ENCODE measurements around the gene SYNE2.

SYNE2 gene

DNA sequence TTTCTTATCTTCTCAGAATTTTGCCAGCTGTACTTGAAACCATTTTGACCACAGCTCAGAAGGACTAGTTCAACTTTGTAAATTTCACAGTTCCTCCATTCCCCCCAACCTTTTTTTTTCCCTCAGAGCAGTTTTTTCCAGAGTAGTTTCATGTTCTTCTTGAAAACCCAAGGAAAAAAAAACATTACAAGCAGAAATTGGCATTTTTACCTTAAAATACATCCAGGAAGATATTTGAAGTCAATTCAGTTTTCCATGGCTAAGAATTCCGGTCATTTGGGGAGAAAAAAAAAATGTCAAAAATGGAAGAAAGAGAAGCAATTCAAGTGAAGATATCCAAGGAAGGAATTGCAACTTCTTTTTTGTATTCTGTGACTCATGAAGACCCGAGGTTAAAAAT is 39.5 kb downstream of the SYNE2 start:
- H3K4me3 ChIP-seq (ENCODE audit: low read depth, low read length) = no peak overlapping the region
- DNase-seq (ENCODE audit: low read depth) = no peak
- TF ChIP-seq, protein P1, sequence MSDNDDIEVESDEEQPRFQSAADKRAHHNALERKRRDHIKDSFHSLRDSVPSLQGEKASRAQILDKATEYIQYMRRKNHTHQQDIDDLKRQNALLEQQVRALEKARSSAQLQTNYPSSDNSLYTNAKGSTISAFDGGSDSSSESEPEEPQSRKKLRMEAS (IDR thresholded peaks at IDR 0.05; ENCODE audit: low read depth, low read length) = no peak
- TF ChIP-seq, protein P2, sequence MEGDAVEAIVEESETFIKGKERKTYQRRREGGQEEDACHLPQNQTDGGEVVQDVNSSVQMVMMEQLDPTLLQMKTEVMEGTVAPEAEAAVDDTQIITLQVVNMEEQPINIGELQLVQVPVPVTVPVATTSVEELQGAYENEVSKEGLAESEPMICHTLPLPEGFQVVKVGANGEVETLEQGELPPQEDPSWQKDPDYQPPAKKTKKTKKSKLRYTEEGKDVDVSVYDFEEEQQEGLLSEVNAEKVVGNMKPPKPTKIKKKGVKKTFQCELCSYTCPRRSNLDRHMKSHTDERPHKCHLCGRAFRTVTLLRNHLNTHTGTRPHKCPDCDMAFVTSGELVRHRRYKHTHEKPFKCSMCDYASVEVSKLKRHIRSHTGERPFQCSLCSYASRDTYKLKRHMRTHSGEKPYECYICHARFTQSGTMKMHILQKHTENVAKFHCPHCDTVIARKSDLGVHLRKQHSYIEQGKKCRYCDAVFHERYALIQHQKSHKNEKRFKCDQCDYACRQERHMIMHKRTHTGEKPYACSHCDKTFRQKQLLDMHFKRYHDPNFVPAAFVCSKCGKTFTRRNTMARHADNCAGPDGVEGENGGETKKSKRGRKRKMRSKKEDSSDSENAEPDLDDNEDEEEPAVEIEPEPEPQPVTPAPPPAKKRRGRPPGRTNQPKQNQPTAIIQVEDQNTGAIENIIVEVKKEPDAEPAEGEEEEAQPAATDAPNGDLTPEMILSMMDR (IDR thresholded peaks at IDR 0.05; ENCODE audit: low read depth, low read length) = no peak
- no peak for TF ChIP-seq MYC (IDR thresholded peaks at IDR 0.05; ENCODE audit: low read depth, low read length)
- TF ChIP-seq POLR2A (IDR thresholded peaks at IDR 0.05; ENCODE audit: extremely low read depth, insufficient read length) = no peak

DNA sequence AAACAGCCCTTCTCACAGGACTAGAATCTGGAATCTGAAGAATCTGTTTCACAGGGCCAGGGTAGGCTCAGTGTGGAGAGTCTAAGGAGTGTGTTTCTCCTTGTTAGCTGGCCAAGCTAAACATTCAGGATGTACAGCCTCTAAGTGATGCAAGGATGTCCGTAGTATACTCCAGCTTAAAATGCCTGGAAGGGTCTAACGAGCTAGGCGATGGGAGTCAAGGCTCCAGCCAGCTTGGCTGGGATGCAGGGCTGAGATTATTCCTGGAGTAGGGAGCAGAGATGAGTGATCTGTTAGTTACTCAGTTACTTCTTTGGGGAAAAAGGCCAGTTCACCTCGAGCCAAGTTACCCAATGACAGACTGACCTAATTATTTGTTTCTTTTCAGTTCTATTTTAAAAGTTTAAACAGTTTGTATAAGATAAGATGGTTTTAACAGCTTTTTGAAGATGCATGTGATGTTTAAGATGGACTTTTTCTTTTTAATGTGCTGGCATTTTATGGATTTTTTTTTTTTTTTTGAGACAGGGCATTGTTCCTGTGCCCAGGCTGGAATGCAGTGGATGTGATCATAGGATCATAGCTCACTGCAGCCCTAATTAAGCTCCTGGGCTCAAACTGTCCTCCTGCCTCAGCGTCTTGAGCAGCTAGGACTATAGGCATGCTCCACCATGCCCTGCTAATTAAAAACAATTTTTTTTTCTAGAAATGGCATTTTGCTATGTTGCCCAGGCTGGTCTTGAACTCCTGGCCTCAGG is 41.1 kb downstream of the SYNE2 start:
- H3K4me3 ChIP-seq (ENCODE audit: low read depth, low read length) = no peak overlapping the region
- TF ChIP-seq, protein P2 (IDR thresholded peaks at IDR 0.05; ENCODE audit: low read depth, low read length) = no peak
- TF ChIP-seq, protein P1 (IDR thresholded peaks at IDR 0.05; ENCODE audit: low read depth, low read length) = no peak
- no peak for TF ChIP-seq MYC (IDR thresholded peaks at IDR 0.05; ENCODE audit: low read depth, low read length)
- TF ChIP-seq POLR2A (IDR thresholded peaks at IDR 0.05; ENCODE audit: extremely low read depth, insufficient read length) = no peak
- no peak for DNase-seq (ENCODE audit: low read depth)

DNA sequence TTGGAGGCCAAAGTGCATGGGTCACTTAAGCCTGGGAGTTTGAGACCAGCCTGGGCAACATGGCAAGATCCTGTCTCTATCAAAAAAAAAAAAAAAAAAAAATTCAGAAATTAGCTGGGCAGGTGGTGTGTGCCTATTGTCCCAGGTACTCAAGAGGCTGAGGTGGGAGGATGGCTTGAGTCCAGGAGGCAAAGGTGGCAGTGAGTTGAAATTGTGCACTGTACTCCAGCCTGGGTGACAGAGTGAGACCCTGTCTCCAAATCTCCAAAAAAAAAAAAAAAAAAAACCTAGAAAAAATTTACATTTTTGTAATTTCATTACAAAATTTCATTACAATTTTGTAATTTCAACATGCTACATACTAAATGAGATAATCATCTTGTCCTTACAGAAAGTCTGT is 42.7 kb downstream of the SYNE2 start:
- no peak overlapping the region for H3K4me3 ChIP-seq (ENCODE audit: low read depth, low read length)
- DNase-seq (ENCODE audit: low read depth) = no peak
- TF ChIP-seq, protein P1 (IDR thresholded peaks at IDR 0.05; ENCODE audit: low read depth, low read length) = no peak
- TF ChIP-seq POLR2A (IDR thresholded peaks at IDR 0.05; ENCODE audit: extremely low read depth, insufficient read length) = no peak
- TF ChIP-seq, protein P2 (IDR thresholded peaks at IDR 0.05; ENCODE audit: low read depth, low read length) = no peak
- no peak for TF ChIP-seq MYC (IDR thresholded peaks at IDR 0.05; ENCODE audit: low read depth, low read length)

DNA sequence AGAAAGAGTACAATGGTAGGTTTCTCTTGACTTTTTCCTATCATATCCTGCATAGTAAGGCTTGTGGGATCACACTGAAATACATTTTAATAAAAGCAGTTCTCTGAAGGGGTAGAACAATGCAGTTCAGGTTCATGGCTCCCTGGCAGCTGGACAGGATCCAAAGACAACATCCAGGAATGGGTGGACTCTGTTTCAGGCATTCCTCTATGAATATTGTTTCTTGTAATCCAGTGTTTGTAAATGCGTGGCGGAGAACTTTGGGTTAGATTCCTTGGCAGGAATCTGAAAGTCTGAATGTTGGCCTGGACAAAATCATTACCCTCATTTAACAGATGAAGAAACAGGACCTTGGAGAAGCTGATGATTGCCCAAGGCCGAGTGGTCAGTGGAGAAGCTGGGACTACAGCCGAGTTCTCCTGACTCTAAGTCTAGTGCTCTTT is 43.5 kb downstream of the SYNE2 start:
- TF ChIP-seq, protein P1 (IDR thresholded peaks at IDR 0.05; ENCODE audit: low read depth, low read length) = no peak
- TF ChIP-seq POLR2A (IDR thresholded peaks at IDR 0.05; ENCODE audit: extremely low read depth, insufficient read length) (no peak), MYC (IDR thresholded peaks at IDR 0.05; ENCODE audit: low read depth, low read length) (no peak)
- TF ChIP-seq, protein P2 (IDR thresholded peaks at IDR 0.05; ENCODE audit: low read depth, low read length) = no peak
- no peak for DNase-seq (ENCODE audit: low read depth)
- no peak overlapping the region for H3K4me3 ChIP-seq (ENCODE audit: low read depth, low read length)

DNA sequence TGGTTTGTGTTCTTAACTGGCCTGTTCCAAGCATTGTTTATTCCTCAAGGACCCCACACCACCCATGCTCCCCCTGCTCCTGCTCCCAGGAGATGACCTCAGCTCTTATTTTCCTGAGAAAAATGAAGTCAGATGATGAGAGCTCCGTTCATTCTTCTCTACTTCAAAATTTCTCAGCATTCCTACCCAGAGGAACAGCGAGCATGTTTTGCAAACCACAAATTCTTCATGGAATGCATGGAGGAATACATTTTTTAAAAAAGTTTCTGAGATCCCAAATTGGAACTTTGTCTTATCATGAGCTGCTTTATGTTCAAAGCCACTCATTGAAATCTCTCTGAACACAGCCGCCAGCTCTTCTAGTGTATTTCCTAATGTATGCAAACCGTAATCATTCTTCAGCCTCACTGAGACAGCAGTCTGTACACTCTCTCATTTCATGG is 44.9 kb downstream of the SYNE2 start:
- TF ChIP-seq, protein P2 (IDR thresholded peaks at IDR 0.05; ENCODE audit: low read depth, low read length) = no peak
- TF ChIP-seq MYC (IDR thresholded peaks at IDR 0.05; ENCODE audit: low read depth, low read length) = no peak
- TF ChIP-seq POLR2A (IDR thresholded peaks at IDR 0.05; ENCODE audit: extremely low read depth, insufficient read length) = no peak
- TF ChIP-seq, protein P1 (IDR thresholded peaks at IDR 0.05; ENCODE audit: low read depth, low read length) = no peak
- DNase-seq (ENCODE audit: low read depth) = no peak
- no peak overlapping the region for H3K4me3 ChIP-seq (ENCODE audit: low read depth, low read length)

Data from NB4 (cell line).